Stomach smooth muscle (tissue), 2 donors: ENCODE results near the gene KLHL41.
"Not testable (repeated sequence)": the region's sequence is repeated elsewhere in the genome, so short reads cannot be mapped to it uniquely, and the experiment has no call there.

Experiments
- H3K27ac ChIP-seq: one replicate; pipeline ENCODE4 v1.7.0; 2013; ENCODE audit warnings: mild to moderate bottlenecking, low read length, inconsistent platforms
- H3K27me3 ChIP-seq, 2 donors: one replicate each; pipeline ENCODE4 v1.7.0; 2013; ENCODE audit warnings: low read length in 2 of 2; ENCODE audit not compliant: insufficient read depth in 2 of 2, control insufficient read depth in 1 of 2
- H3K36me3 ChIP-seq, 2 donors: one replicate each; pipeline ENCODE4 v1.7.0; 2013; ENCODE audit warnings: low read length in 2 of 2; ENCODE audit not compliant: control insufficient read depth in 2 of 2, insufficient read depth in 2 of 2
- H3K4me1 ChIP-seq: one replicate; pipeline ENCODE4 v1.7.0; 2013; ENCODE audit warnings: low read length; ENCODE audit not compliant: control insufficient read depth, insufficient read depth
- H3K4me3 ChIP-seq, 2 donors: one replicate each; pipeline ENCODE4 v1.7.0; 2013; ENCODE audit warnings: low read length in 2 of 2
- H3K9ac ChIP-seq, 2 donors: one replicate each; pipeline ENCODE4 v1.7.0; 2013; ENCODE audit warnings: low read length in 2 of 2, mild to moderate bottlenecking in 1 of 2
- H3K9me3 ChIP-seq, 2 donors: one replicate each; pipeline ENCODE4 v1.7.0; 2013; ENCODE audit warnings: low read length in 2 of 2; ENCODE audit not compliant: control insufficient read depth in 2 of 2
- donor health status: healthy.
- donor health status: Pancreatic carcinoma.

The KLHL41 gene

DNA sequence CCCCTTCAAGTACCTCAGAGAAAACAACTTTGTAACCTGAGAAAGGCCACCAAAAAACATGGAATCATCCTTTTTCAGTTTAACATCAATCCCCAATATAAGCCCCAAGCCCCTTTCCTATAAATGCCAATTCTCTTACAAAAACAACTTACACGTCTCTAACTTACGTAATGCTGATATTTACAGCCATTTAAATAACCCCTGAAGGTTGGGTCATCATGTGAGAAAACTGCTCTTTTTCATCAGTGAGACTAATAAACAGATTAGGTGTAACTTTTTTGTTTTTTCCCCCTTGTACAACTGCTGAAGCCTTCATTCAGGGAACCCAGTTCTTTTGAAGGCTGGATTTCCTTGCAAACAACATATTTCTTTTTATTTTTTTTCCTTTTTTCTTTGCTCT is 60.4 kb downstream of the KLHL41 start:
- H3K27ac ChIP-seq: no peak overlapping the region
- no peak overlapping the region for H3K4me3 ChIP-seq
- peaks cover 6% of the 10 kb centered on the region for H3K4me1 ChIP-seq
- H3K9me3 ChIP-seq: no peaks in the 10 kb centered on the region
- H3K36me3 ChIP-seq: no peaks in the 10 kb centered on the region
- no peak overlapping the region for H3K9ac ChIP-seq
- H3K27me3 ChIP-seq: no peaks in the 10 kb centered on the region

DNA sequence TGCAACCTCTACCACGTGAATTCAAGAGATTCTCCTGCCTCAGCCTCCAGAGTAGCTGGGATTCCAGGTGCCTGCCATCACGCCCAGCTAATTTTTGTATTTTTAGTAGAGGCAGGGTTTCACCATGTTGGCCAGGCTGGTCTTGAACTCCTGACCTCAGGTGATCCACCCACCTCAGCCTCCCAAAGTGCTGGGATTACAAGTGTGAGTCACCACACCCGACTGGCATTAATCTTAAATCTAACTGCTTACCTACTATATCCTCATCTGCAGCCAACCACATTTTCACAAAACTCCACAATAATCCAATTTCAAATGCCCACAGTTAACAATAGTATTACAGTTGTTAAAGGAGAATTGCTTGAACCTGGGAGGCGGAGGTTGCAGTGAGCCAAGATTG is 61.2 kb downstream of the KLHL41 start:
- not testable (repeated sequence) for H3K4me1 ChIP-seq, H3K36me3 ChIP-seq, H3K27ac ChIP-seq, H3K9me3 ChIP-seq, H3K27me3 ChIP-seq, H3K9ac ChIP-seq, H3K4me3 ChIP-seq

DNA sequence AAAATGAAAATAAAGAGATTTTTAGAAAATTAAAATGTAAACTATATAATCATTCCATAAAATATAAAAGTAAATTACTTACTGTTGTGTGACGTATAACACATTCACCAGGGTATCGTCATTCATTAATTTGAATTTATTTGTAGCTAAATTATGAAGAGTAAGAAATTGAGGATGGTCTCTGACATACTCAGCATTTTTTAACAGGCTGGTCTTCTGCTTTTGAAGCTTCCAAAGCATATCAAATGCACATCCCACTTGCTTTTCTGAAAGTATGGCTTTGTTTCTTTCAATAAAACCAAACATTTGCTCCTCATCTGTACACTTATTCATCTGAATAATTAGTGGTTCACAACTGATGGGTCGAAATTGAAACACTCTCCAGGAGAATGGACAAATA is 62.1 kb downstream of the KLHL41 start:
- Histone ChIP-seq H3K27ac (no peak overlapping the region), H3K4me1 (peaks cover 6% of the 10 kb centered on the region), H3K9ac (no peak overlapping the region), H3K27me3 (no peaks in the 10 kb centered on the region), H3K36me3 (no peaks in the 10 kb centered on the region), H3K4me3 (no peak overlapping the region), H3K9me3 (no peaks in the 10 kb centered on the region)

DNA sequence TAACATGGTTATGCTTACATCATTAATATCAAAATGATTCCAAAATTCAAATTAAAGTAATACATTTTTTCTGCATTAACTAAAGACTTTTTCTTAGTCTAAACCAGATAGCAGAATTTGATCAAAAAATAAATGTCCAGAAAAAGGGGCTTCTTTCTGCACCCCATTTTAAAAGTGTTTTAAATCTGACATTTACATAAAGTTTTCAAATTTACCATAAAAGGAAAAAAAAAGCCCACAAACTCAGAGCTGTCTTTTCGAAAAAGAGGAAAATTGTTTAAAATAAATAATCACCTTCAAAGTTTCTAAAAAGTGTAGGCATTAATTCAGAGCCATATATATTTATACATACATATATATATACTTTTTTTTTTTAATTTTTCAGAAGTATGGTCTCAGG is 62.7 kb downstream of the KLHL41 start:
- no peak overlapping the region for H3K27ac ChIP-seq
- H3K27me3 ChIP-seq: no peaks in the 10 kb centered on the region
- no peak overlapping the region for H3K4me3 ChIP-seq
- no peaks in the 10 kb centered on the region for H3K36me3 ChIP-seq
- H3K9ac ChIP-seq: no peak overlapping the region
- H3K9me3 ChIP-seq: no peaks in the 10 kb centered on the region
- H3K4me1 ChIP-seq: peaks cover 6% of the 10 kb centered on the region

DNA sequence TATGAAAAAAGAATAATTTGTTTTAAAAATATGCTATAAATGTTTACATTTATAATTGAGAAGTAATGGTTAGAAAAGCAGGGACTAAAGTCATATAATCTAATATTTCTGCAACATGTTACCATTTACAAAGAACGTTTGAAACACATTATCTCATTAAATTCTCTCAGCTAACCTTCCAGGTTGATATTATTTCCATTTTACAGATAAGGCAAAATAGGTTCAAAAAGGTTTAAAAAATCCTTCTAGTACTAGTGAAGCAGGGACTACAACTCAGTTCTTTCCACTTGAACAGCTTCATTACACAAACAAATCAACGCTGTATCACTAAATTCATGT is 63.3 kb downstream of the KLHL41 start:
- Histone ChIP-seq H3K9ac (peak overlapping the region; percentile 75 to 84), H3K9me3 (no peaks in the 10 kb centered on the region), H3K4me1 (peaks cover 6% of the 10 kb centered on the region), H3K36me3 (no peaks in the 10 kb centered on the region), H3K27me3 (no peaks in the 10 kb centered on the region), H3K27ac (no peak overlapping the region), H3K4me3 (peak overlapping the region; percentile 94)

DNA sequence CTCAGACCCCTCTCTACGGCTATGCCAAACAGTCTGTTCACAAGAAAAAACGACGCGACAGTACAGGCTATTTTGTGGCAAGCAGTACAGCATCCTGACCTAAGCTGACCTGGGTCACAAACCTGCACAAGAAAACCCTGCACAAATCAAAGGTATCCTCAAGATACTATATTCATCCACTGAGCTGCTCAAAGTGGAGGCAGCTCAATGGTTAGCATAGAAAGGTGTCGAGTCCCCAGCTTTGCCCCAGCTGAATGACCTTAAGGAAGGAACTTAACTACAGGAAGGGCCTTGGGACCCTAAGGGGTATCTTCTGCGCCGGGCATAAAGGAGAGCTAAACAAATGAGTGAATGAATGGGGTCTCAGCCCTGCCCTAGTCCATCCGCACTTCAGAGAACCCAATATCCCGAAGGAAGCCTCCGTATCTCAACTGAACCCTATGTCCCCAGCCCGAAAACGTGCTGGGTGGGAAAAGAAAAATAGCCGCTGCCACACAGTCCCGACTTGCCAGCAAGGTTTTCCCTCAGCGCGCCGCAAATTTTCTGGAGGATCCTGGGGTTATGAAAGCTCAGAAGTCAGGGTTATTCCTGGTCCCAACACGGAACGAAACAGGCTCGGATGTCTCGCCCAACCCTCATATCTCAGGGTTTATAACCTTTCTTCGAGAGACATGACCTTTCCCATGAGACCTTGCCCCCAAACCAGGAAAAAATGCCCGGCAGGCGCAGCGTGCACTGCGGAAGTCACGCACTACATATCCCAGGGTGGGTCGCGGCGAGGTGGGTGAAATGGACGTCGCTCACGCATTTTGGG is 63.9 kb downstream of the KLHL41 start, which contains the start of gene FASTKD1:
FASTKD1 (minus strand) TSS at position 706 of the 814 bp plus-strand sequence. CDS start 1,836 bp downstream, outside the sequence.
- Histone ChIP-seq H3K4me1 (peaks cover 6% of the 10 kb centered on the region), H3K27me3 (no peaks in the 10 kb centered on the region), H3K27ac (peak within 1 kb of the TSS; percentile 31), H3K36me3 (no peaks in the 10 kb centered on the region), H3K9me3 (no peaks in the 10 kb centered on the region), H3K4me3 (peak within 1 kb of the TSS; percentile 94), H3K9ac (peak within 1 kb of the TSS; percentile 75 to 84)

DNA sequence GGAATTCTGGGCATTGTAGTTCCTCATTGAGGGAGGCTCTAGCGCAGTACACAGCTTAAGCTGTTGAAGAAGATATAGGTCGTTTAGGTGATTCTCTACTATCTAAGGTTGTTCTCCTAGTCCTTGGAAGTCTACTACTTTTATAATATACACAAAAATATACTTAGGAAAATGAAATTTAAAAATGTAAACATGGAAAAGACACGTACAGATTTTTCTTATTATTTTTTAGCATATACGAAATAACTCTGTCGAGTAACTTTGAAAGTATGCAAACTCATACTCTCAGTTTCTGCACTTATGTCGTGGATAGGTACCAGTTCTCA is 64.4 kb downstream of the KLHL41 start:
- peak overlapping the region; percentile 94 for H3K4me3 ChIP-seq
- H3K9ac ChIP-seq: peak overlapping the region; percentile 75 to 84
- H3K4me1 ChIP-seq: peaks cover 6% of the 10 kb centered on the region
- H3K27me3 ChIP-seq: no peaks in the 10 kb centered on the region
- H3K9me3 ChIP-seq: no peaks in the 10 kb centered on the region
- no peak overlapping the region for H3K27ac ChIP-seq
- H3K36me3 ChIP-seq: no peaks in the 10 kb centered on the region

DNA sequence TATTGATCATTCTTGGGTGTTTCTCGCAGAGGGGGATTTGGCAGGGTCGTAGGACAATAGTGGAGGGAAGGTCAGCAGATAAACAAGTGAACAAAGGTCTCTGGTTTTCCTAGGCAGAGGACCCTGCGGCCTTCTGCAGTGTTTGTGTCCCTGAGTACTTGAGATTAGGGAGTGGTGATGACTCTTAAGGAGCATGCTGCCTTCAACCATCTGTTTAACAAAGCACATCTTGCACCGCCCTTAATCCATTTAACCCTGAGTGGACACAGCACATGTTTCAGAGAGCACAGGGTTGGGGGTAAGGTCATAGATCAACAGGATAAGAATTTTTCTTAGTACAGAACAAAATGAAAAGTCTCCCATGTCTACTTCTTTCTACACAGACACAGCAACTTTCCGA is 65.0 kb downstream of the KLHL41 start:
- not testable (repeated sequence) for H3K4me1 ChIP-seq, H3K36me3 ChIP-seq, H3K4me3 ChIP-seq, H3K27me3 ChIP-seq, H3K27ac ChIP-seq, H3K9me3 ChIP-seq, H3K9ac ChIP-seq

DNA sequence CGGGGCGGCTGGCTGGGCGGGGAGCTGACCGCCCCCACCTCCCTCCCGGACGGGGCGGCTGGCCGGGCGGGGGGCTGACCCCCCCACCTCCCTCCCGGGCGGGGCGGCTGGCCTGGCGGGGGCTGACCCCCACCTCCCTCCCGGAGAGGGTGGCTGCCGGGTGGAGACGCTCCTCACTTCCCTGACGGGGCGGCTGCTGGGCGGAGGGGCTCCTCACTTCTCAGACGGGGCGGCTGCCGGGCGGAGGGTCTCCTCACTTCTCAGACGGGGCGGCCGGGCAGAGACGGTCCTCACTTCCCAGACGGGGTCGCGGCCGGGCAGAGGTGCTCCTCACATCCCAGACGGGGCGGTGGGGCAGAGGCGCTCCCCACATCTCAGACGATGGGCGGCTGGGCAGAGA is 65.8 kb downstream of the KLHL41 start:
- H3K36me3 ChIP-seq, H3K27me3 ChIP-seq, H3K4me1 ChIP-seq, H3K9ac ChIP-seq, H3K4me3 ChIP-seq, H3K27ac ChIP-seq, H3K9me3 ChIP-seq: not testable (repeated sequence)
